ENCODE data around the gene NLGN4Y. TPM values are rescaled to one million over a fixed set of nuclear protein-coding genes. Genes with fewer than 3 reads are reported as not detected.

The NLGN4Y gene
- total and polyA plus RNA-seq, 2 of the 13 experiments (the other 11 are each of a cell fraction or from before 2014, with no cell fraction given) = 6.0 to 16.5 TPM

DNA sequence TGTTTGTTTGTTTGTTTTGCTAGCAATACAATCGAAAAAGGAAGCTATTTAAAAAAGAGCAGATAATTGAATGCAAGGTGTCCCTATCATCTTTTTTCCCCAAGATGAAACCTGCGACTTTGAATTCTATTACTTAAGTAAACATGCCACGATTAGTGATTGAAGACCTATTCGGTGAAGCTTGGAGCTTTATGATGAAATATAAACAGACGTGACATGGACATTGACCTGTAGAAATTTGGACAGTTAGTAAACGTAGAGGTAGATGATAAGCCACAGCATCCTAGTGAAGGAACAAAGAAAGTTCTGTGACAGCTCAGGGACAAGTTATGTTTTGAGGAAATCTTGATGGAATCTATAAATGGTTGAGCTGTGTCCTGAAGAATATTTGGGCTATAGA, 103.9 kb downstream of the NLGN4Y start (continued):
- TF ChIP-seq, protein P1, sequence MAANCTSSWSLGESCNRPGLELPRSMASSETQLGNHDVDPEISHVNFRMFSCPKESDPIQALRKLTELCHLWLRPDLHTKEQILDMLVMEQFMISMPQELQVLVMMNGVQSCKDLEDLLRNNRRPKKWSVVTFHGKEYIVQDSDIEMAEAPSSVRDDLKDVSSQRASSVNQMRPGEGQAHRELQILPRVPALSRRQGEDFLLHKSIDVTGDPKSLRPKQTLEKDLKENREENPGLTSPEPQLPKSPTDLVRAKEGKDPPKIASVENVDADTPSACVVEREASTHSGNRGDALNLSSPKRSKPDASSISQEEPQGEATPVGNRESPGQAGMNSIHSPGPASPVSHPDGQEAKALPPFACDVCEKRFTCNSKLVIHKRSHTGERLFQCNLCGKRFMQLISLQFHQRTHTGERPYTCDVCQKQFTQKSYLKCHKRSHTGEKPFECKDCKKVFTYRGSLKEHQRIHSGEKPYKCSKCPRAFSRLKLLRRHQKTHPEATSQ (CRISPR knock-in tag; IDR thresholded peaks at IDR 0.05; ENCODE audit: borderline replicate concordance) = no peak
- TF ChIP-seq HOXD1 (CRISPR knock-in tag; IDR thresholded peaks at IDR 0.05) (peak; percentile 94), NCOA2 (CRISPR knock-in tag; IDR thresholded peaks at IDR 0.05) (peak; percentile 76), PAWR (CRISPR knock-in tag; IDR thresholded peaks at IDR 0.05; ENCODE audit: borderline replicate concordance) (no peak), ZNF790 (CRISPR knock-in tag; IDR thresholded peaks at IDR 0.05; ENCODE audit: borderline replicate concordance) (no peak), PAF1 (CRISPR knock-in tag; IDR thresholded peaks at IDR 0.05) (no peak), REL (CRISPR knock-in tag; conservative IDR thresholded peaks at IDR 0.05) (no peak), ZNF605 (CRISPR knock-in tag; IDR thresholded peaks at IDR 0.05) (no peak), SOX5 (CRISPR knock-in tag; IDR thresholded peaks at IDR 0.05; ENCODE audit: borderline replicate concordance) (peak; percentile 64; the same call in 1 of the 2 replicates), ZNF264 (CRISPR knock-in tag; IDR thresholded peaks at IDR 0.05) (no peak), ZNF430 (CRISPR knock-in tag; IDR thresholded peaks at IDR 0.05) (no peak), ISL2 (CRISPR knock-in tag; IDR thresholded peaks at IDR 0.05) (peak; percentile 88), POLR2G (IDR thresholded peaks at IDR 0.05; ENCODE audit: low read depth, low read length) (no peak), CHD2 (IDR thresholded peaks at IDR 0.05; ENCODE audit: low read depth, low read length) (no peak), ZNF841 (CRISPR knock-in tag; IDR thresholded peaks at IDR 0.05; ENCODE audit: borderline replicate concordance) (no peak), SIX4 (CRISPR knock-in tag; IDR thresholded peaks at IDR 0.05) (no peak), ZKSCAN1 (IDR thresholded peaks at IDR 0.05; ENCODE audit: low read length) (peak; percentile 96)
- TF ChIP-seq, protein P2, sequence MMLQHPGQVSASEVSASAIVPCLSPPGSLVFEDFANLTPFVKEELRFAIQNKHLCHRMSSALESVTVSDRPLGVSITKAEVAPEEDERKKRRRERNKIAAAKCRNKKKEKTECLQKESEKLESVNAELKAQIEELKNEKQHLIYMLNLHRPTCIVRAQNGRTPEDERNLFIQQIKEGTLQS (CRISPR knock-in tag; IDR thresholded peaks at IDR 0.05) = no peak
- TF ChIP-seq, protein P3, sequence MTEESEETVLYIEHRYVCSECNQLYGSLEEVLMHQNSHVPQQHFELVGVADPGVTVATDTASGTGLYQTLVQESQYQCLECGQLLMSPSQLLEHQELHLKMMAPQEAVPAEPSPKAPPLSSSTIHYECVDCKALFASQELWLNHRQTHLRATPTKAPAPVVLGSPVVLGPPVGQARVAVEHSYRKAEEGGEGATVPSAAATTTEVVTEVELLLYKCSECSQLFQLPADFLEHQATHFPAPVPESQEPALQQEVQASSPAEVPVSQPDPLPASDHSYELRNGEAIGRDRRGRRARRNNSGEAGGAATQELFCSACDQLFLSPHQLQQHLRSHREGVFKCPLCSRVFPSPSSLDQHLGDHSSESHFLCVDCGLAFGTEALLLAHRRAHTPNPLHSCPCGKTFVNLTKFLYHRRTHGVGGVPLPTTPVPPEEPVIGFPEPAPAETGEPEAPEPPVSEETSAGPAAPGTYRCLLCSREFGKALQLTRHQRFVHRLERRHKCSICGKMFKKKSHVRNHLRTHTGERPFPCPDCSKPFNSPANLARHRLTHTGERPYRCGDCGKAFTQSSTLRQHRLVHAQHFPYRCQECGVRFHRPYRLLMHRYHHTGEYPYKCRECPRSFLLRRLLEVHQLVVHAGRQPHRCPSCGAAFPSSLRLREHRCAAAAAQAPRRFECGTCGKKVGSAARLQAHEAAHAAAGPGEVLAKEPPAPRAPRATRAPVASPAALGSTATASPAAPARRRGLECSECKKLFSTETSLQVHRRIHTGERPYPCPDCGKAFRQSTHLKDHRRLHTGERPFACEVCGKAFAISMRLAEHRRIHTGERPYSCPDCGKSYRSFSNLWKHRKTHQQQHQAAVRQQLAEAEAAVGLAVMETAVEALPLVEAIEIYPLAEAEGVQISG (CRISPR knock-in tag; IDR thresholded peaks at IDR 0.05) = no peak
- TF ChIP-seq, protein P4, sequence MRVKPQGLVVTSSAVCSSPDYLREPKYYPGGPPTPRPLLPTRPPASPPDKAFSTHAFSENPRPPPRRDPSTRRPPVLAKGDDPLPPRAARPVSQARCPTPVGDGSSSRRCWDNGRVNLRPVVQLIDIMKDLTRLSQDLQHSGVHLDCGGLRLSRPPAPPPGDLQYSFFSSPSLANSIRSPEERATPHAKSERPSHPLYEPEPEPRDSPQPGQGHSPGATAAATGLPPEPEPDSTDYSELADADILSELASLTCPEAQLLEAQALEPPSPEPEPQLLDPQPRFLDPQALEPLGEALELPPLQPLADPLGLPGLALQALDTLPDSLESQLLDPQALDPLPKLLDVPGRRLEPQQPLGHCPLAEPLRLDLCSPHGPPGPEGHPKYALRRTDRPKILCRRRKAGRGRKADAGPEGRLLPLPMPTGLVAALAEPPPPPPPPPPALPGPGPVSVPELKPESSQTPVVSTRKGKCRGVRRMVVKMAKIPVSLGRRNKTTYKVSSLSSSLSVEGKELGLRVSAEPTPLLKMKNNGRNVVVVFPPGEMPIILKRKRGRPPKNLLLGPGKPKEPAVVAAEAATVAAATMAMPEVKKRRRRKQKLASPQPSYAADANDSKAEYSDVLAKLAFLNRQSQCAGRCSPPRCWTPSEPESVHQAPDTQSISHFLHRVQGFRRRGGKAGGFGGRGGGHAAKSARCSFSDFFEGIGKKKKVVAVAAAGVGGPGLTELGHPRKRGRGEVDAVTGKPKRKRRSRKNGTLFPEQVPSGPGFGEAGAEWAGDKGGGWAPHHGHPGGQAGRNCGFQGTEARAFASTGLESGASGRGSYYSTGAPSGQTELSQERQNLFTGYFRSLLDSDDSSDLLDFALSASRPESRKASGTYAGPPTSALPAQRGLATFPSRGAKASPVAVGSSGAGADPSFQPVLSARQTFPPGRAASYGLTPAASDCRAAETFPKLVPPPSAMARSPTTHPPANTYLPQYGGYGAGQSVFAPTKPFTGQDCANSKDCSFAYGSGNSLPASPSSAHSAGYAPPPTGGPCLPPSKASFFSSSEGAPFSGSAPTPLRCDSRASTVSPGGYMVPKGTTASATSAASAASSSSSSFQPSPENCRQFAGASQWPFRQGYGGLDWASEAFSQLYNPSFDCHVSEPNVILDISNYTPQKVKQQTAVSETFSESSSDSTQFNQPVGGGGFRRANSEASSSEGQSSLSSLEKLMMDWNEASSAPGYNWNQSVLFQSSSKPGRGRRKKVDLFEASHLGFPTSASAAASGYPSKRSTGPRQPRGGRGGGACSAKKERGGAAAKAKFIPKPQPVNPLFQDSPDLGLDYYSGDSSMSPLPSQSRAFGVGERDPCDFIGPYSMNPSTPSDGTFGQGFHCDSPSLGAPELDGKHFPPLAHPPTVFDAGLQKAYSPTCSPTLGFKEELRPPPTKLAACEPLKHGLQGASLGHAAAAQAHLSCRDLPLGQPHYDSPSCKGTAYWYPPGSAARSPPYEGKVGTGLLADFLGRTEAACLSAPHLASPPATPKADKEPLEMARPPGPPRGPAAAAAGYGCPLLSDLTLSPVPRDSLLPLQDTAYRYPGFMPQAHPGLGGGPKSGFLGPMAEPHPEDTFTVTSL (CRISPR knock-in tag; IDR thresholded peaks at IDR 0.05; ENCODE audit: borderline replicate concordance) = peak; percentile 35; the same call in 1 of the 2 replicates

Data from HepG2 (cell line).